Fibroblast of the conjunctiva (primary cell): Measurements from ENCODE around the gene PARD3.

Experiments used
- DNase-seq: peaks from one replicate; pipeline ENCODE4 v3.0.0-alpha.2; 2010; ENCODE audit warnings: low read depth

PARD3 gene

DNA sequence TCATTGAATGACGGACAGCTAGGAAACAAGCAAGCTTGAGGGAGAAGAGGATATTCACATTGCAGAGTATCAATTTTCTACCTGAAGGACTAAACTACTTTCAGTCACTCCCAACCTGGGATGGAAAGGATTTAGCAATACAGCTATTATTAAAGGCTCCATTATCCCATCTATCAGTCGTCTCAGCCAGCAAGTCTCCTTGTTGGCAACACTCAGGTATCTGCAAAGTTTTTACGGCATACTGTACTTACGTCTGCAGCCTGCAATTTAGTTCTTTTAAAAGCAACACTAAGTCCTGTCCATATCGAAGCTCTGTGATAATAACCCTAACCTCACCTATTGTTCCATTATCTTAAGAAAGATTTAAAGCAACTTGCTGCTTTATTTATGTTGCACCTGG lies 689.4 kb downstream of the PARD3 start:
- DNase-seq: no peak

DNA sequence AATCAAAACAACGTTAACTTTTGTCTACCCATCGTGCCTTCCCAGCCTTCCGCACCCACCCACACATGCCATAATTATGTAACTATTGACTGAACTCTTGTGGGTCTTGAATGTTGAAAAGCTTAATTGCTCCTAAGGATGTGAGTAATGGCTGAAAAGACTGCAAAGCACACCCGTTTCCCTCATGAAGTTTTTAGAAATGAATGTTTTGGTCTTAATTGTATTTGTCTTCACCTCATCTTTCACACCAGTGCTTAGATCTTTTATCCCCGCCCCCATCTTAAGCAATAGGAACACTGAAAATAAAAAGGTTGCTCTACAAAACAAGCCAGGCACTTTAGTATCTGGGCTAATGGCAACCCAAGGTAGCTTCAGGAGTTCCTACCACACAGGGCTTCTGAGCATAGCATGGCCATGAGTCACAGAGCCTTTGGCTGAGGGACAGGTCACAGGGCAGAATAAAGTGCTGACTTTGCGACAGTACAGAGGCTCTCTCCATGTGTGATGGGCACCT lies 690.5 kb downstream of the PARD3 start:
- DNase-seq: no peak

DNA sequence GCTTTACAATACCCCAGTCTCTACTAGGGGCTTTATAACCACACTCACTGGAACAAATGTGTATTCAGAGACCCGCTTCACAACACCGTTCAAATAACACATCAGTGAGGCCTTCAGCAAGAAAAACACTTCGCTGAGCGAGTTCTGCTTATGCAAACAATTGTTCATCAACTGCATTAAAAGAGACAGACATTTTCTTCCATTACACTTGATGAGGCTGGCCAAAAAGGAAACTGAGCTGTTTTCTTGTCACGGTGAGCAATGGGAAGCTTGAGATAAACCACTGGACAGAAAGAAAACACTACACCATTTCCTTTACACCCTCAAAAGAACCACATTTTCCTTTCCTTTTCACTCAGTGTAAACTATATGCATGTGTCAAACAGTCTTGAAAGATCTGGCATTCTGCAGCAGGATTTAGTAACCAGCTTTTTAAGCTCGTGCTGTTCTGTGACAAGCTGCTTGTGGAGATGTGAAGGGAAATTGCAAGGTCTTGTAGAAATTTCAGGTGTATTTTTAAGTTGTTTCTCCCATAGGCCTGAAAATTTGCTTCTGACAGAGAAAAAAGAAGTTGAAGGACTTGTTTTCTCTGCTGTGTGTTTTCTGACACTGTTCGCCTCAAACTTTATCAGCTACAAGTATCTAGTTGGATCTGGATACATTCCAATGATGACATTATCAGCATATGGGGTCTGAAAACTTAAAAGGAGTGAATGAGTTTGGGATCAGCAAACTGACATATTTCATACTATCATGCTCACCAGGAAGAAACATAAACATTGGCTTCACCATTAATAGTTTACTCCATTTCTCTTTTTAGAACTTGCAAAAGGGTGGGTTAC lies 693.1 kb downstream of the PARD3 start:
- DNase-seq: no peak

DNA sequence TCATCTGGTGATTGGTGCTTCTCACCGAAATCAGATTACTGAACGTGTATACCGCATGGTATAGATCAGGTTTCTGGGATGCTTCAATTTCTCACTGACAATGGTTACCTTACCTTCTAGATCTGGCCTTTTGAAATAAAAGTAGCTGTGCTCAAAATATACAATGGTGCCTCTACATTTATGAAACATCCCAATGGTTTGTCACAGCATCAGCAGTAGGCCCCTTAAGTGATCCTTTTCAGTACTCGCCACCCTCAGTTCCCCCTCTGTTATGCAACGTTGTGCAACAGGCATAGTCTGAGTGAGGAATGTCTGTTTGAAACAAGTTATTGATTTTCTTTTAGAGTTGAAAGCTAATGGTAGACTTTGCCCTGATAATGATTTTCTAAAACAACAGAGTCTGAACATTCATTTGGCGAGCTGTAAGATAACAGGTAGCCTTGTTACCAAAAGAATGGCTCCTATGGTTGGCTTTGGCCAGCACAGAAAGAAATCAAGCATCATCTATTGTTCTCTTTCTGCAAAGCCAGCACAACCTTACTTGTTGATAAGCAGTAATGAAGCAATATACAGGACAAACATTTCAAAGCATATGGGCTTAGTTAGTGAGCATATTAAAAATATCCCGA lies 693.9 kb downstream of the PARD3 start:
- DNase-seq: no peak

DNA sequence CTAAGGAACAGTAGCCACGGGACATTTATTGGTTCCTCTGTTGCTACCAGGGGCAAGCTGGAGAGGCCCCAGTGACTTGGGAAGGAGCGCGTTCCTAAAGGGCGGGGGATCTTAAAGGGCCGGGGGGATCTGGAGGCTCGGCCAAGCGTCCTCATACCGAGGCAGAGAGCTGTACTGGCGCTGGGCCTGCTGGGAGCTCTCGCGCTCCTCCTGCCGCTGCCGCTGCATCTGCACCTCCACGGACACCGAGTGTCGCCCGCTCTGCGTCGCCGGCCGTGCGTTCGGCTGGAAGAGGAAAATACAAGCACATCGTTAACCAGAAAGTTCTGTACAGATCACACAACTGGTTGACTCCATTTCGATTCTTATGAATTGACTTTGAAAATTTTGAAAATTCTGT lies 695.6 kb downstream of the PARD3 start:
- DNase-seq: no peak

DNA sequence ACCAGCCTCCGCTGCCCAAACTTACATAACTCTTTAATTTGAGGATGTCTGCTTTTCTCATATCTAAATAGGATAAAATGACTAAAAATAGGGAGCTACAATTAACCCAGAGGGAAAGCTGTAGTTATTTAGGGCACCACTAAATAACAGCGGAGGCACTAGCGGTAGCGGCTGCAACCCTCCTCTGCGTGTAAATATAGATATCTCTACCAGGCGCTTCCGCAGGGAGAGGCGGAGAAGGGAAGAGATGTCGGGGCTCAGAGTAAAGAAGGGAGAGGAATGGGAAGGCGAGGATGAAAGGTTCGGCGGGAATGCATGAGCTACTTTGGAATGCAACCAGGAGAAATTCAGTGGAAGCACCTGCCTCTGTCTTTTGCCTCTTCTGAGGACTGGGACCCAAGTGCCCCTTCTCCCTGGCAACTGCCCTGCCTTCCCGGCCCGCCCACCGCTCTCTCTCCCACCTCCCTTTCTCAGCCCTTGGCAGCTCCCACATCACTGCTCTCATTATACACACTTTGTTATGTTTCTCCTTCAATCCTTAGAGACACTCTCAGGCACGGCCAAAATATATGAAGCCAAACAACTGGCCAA lies 698.3 kb downstream of the PARD3 start:
- DNase-seq: no peak

DNA sequence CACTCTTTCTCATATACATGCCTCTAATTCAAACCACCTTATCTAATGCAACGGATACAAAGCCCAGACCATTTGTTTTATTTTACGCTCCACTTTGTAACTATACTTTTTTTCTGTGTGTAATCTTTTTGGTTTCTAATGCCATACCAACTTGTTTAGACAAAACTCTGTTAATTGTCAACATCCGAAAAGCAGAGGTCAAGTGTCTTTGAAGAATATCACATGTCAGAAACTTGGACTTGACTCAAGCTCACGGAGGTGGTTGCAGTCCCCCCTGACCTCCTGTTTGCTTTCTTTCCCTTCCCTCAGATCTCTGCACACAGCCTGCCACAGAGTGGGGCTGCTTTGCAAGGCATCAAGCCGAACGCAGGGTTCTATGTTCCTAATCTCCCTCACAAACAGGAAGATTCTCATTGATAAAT lies 698.9 kb downstream of the PARD3 start:
- DNase-seq: no peak

DNA sequence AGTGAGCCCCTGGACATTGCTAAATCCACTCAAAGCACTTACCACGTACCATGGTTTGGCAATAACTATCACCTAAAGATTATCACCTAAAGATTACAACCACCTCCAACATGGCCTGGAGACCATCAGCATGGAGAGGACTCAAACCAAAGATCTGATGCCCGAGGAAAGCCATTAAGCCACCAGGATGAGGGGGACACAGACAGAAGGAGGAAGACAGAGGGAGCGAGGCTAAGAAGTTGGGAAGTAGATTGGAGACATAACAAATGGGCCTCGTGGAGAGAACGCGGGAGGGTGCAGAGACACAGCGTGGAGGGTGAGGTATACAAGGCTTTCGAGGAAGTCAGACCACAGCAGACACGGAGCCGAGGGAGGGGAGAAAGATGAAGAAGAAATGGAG lies 700.2 kb downstream of the PARD3 start:
- DNase-seq: no peak

DNA sequence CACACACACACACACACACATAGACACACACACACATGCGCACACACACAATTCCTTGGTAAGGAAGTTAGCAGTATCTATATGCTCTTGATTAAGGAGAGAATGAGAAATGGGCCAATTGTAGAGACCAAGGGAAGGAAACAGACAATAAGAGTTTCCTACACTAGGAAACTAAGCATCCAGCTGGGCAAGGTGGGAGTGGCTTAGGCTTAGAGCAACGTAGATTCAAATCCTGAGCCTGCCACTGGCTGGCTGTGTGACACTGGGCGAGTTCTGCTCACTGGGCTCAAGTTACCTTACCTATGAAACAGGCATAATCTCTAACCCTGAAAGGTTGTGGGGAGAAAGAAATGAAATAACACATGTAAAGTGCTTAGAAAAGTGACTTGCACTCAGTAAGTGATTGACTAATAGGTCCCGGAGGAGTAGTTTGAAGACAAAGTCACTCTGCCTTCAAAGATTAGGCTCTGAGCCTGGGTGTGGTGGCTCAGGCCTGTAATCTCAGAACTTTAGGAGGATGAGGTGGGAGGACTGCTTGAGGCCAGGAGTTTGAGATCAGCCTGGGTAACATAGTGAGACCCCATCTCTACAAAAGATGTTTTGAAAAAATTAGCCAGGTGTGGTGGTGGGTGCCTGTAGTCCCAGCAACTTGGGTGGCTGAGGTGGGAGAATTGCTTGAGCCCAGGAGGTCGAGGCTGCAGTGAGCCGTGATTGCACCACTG lies 701.4 kb downstream of the PARD3 start:
- no peak for DNase-seq

DNA sequence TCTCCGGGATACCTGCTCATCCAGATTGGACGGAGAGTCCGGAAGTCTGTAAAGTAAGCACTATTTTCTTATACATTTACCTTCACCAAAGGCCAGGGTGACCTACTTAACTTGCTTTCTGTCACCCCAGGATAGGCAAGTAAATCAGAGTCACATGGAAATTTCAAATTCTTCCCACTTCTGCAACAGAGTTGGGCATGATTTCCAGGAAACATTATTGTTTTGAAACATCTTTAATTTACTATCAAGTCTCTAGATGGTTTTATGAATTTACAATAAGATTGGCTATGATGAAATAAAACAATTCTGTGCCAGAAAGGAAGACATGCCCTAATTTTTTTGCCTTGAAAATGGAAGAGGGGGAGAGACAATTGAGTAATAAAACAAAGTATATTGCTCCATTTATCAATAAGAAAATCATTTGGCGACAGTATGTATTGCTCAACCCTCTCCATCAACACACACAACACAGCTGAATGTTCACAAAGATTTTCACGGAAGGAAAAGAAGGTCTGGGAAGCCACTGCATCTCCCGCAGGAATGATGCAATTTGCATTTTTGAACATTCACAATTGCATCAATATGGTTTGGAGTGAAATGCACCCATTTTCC lies 702.8 kb downstream of the PARD3 start:
- no peak for DNase-seq

DNA sequence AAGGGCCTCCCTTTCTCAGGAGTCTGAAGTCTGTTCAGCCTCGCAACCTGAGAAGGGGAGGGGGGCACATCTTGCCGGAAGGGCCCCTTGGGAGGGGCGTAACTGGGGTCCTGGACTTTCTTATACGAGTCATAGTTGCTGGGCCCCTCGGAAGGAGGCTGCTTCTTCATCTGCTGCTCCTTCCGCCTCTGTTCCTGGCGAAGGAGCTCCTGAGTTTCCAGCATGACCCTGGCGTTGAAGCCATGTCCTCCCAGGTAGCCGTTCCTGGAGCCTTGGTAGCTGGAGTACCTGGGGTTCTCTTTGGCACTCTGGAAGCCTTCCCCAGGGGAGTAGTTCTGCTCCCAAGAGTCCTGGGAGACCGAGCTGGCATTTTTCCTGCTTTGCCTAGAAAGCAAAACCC lies 703.9 kb downstream of the PARD3 start:
- no peak for DNase-seq

DNA sequence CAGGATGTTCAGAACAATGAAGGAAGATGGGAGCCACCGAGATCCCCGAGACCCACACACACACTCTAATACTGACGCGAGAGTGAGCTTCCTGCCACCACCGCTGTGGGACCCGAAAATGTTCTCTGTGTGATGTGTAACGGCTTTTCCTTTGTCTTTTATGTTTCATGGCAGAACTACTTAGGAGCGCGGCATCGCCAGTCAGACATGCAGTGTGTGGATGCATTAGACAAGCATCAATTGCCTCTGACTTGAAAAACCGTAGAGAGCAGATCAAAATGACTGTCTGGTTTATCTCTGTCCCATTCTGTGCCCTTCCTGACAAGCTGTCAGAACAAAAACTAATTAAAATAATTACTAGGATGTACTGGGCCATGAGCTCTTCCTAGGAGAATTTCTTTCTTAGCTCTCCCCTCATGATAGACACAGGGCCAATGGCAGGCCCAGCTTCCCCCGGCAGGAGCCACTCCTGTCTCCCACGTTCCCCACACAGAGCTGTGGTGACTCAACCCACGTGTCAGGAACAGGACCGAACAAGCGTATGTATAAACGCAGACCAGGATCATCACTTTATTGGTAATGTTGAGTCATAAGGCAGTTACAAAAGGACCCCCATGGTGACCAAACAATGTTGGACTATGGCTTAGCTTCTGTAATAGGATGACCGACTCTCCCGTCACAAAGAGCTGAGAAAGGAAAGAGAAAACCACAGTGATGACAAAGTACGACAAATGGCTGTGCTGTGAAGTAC lies 705.0 kb downstream of the PARD3 start:
- DNase-seq: no peak

DNA sequence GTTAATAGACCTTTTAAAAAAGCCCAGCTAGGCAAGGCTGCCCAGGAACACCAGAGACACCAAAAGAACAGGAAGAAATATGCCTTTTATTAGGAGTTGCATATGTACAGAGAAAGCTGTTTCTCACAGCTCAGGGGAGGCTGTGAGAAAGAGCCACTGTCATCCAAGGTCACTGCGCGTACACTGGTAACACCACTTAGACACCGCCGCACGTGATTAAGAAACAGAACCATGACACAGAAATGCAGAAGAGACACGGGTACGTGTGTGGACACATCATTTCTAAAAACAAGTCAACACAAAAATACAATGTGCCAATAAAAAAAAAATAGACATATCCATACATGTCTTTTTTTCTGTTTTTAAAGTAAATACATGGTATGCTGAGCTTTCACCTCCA lies 705.6 kb downstream of the PARD3 start:
- DNase-seq: no peak

DNA sequence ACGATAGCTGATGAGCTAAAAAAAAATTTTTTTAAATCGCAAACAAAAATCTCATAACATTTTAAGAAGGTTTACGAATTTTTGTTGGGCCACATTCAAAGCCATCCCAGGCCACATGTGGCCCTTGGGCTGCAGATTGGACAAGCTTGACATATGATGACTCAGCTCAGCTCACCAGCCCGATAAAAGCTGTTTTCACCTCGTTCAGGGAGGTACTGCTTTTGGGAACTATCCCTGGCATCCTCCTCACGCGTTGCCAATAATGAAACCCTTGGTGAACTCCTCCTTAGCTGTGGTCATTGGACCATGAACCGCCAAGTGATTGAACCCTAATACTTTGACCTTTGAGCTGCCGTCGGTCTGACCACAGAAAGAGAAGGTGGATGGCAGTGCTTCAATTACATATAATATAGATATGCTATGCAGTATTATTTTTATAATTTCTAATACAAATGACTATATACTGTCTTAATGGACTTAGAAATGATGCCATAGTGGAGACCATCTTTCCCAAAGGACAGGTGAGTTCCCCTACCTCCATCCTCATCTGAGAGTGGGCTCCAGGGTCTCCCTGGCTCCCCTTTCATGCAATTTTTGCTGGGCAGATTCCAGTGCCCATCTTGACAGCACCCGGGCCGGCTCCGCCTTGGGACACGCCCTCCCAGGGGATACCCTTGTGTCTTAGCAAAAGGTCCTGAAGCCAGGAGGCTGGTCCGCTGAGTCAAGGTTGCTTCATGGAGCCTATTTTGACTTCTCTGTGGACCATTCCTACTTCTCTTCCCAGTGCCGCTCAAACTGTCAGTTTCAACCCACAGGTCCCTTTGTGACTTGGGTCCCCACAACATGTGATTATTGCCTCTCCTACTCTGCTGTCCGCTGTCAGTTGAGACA lies 707.2 kb downstream of the PARD3 start:
- DNase-seq: no peak

DNA sequence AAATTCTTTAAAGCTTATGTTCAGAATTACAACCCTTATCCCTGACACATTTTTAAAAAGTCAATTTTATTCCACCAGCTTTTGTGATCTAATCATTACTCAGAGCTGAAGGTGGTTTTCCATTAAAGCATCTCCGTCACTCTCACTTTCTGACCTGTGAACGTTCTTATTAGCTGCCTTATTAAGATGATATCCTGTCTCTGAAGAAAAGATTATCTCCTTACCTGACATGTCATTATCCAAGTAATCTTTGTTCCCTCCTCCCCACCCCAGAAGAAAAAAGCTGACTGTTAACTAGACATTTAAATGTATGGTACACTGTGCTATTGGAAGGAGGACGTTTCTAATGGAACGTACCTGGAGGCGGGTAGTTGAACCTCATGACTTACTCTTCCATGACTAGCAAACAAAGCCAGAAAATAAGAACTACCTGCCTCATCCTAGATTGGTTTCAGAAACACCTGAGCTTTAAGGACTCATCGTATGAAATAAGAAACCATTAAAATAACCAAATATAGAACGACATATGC lies 708.7 kb downstream of the PARD3 start:
- no peak for DNase-seq

DNA sequence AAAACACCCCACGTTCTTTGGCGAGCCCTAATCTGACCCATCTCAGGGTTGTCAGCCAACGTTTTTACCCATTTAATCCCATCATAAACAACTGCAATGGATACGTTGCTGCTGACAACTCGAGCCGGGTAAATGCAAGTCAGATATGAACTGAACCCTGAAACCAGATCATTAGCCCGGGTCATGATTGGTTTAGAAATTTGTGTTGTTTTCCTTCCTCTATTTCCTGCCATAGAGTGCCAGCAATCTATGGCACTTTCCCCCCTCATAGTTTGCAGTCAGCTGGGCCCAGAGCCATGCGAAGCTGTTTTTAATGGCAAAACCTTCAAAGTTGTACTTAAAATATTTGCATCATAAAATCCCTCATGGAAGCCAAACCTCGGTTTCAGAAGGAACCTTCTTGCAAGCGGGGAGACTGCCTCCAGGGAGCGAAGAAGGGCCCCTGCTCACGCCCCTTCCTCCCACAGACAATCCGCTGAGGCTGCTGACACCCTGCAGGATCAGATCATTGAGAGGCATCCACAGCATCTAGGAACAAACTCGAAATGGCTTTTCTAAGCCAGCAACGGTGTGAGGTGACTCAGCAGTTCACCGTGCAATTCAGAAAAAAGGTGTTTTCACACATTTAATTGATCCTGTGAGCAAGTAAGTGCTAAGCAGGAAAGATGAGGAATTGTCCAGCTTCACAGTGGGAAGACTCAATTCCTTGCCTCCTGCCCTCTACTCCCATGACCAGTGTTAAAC lies 710.1 kb downstream of the PARD3 start:
- peak; percentile 63 for DNase-seq

DNA sequence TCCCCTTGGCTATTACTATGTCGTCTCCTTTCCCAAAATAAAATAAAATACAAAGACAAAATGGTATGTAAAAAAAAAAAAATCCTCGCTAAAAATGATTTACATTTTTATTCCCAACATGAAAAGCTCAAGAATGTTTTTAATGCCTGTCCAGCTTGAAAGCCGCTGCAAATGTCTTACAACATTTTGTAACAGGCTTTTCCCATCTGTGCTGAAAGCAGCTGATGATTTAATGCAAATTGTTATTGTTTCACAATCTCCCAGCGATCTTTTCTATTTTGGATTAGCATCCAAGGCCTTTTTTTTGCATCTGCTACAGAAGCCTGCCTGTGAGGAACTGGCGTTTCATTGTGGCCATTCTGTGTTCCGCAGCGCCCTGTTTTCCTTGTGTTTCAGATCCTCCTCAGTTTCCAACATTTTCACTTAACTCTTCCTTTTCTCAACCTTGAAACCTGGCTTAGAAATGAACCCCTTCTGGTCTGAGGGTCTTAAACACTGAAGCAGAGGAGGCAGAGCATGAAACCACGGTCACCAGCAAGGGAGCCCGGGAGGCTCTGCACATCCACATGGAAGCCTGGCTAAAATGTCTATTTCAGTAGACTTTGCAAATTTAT lies 712.1 kb downstream of the PARD3 start:
- DNase-seq: peak; percentile 75

DNA sequence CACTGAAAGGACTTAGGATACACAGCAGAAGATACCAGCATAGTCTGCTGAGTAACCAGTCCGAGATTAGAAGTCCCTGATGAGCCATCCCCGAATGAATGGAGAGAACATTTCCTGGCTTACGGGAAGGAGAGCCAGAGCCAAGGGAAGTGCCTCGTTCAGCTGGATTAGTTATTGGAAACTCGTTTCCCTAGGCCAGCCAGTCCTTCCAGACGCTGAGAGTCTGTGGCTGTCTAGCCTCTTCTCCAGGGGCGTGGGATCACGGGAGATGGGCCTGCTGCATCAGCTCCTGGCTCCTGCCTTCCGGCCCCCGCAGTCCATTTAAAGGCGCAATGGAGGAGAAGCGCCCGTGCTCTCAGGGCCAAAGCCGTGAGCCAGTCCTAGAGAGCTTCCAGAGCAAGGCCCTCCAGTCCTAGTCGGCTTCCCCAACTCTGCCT lies 712.8 kb downstream of the PARD3 start:
- DNase-seq: no peak

DNA sequence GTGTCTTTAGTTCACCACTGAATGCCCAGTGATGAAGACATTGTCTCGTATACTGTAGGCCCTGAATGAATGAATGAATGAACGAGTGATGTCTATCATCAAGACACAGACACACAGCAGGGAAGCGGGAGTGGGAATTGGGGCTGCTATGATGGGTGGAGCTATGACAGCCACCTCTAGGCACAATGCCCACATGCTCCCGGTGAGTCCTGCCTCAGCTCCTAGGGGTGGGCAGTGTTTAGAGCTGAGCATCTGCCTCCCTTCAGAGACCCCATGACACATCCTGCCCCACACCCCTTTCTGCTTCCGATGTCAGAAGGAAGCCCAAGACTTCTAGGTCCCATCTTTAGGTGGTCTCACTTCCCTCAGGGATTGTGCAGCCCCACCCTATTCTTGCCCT lies 714.1 kb downstream of the PARD3 start:
- no peak for DNase-seq
